MCF 10A (cell line): ENCODE data around the gene PRDM10. TPM values are rescaled to one million over a fixed set of nuclear protein-coding genes. Genes with fewer than 3 reads are reported as not detected.

Experiments
- BruUV-seq: library from RNA; stranded (reverse); fragments of 400-500 nt; replicated peaks from 2 replicates; lab custom pipeline; 2021; lab: Mats Ljungman, UMichigan
- CTCF ChIA-PET: fragments of 300-600 bp; sonication (Branson Sonifier 250); formaldehyde crosslinking; extraction: SDS; loops from one replicate; lab custom pipeline; 2021; ENCODE audit warnings: antibody characterized with exemption, inconsistent platforms; lab: Yijun Ruan, JAX
- POLR2A ChIA-PET: fragments of 300-600, 350-650 bp; sonication (Branson Sonifier 250); formaldehyde crosslinking; extraction: SDS; loops from one replicate; lab custom pipeline; 2020; ENCODE audit warnings: antibody characterized with exemption, inconsistent platforms; lab: Yijun Ruan, JAX
- DNase-seq: peaks from one replicate; pipeline ENCODE4 v3.0.0-alpha.2; 2018; ENCODE audit not compliant: unreplicated experiment
- H3K27ac Mint-ChIP-seq: one replicate; pipeline ENCODE4 v1.8.0; 2022; ENCODE audit warnings: mild to moderate bottlenecking, low read depth, mixed read lengths; ENCODE audit not compliant: unreplicated experiment
- H3K27me3 Mint-ChIP-seq: one replicate; pipeline ENCODE4 v1.8.0; 2022; ENCODE audit warnings: mixed read lengths; ENCODE audit not compliant: insufficient read depth, unreplicated experiment
- H3K36me3 Mint-ChIP-seq: one replicate; pipeline ENCODE4 v1.8.0; 2022; ENCODE audit warnings: mild to moderate bottlenecking, moderate library complexity, mixed read lengths; ENCODE audit not compliant: insufficient read depth, unreplicated experiment
- H3K4me1 Mint-ChIP-seq: one replicate; pipeline ENCODE4 v1.8.0; 2022; ENCODE audit warnings: mixed read lengths; ENCODE audit not compliant: insufficient read depth, unreplicated experiment
- H3K4me3 Mint-ChIP-seq: one replicate; pipeline ENCODE4 v1.8.0; 2022; ENCODE audit warnings: mild to moderate bottlenecking, moderate library complexity, mixed read lengths; ENCODE audit not compliant: unreplicated experiment
- H3K9me3 Mint-ChIP-seq: one replicate; pipeline ENCODE4 v1.8.0; 2022; ENCODE audit warnings: mixed read lengths; ENCODE audit not compliant: unreplicated experiment
- CTCF ChIP-seq: fragments of 200-600 bp; IDR thresholded peaks from one replicate; pipeline ENCODE4 v1.8.0; 2022; ENCODE audit warnings: antibody characterized with exemption, mild to moderate bottlenecking; ENCODE audit not compliant: unreplicated experiment
- intact Hi-C: fragments of 100-400 bp; cut with micrococcal nuclease; formaldehyde crosslinking; loops from 2 replicates; pipeline ENCODE4 v1.14.1; 2022
- total RNA-seq: library from RNA; stranded (reverse); gene quantifications from 2 replicates; pipeline ENCODE4 v1.2.3, GENCODE V29; 2022

Gene PRDM10
- total RNA-seq, 1 experiment from 2014 or later, result 5.1 TPM

DNA sequence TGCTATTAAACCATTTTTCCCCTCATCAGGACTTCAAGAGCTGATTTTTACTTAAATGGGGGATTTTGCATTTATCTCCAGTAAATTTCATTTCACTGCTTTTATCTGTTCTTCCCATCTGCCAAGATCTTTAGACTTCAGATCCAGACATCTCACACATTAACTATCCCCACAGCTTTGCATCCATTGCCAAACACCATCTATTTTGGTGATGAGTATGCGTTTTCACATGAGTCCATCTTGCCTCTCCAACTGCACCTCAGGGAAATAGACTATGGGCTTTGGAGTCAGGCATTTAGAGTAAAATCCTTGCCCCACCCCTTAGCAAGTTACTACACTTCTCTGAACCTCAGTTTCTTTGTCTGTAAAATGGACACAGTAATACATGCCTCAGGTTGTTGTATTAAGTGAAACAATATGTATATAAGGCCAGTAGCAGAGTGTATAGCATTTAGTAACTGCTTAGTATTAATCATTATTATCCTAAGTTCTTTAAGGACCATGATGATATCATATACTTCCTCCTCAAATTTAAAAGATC is 53.6 kb downstream of the PRDM10 start:
- no peak overlapping the region for H3K4me3 Mint-ChIP-seq
- H3K36me3 Mint-ChIP-seq, result peaks cover 23% of the 10 kb centered on the region
- no peak overlapping the region for H3K27ac Mint-ChIP-seq
- no peak for TF ChIP-seq CTCF
- intact Hi-C loops, result no loop called here
- no TSS peak for BruUV-seq
- no peaks in the 10 kb centered on the region for H3K27me3 Mint-ChIP-seq
- ChIA-PET CTCF (interaction anchor here (1.3 kb wide), 1 partner anchor 183 kb away, joined by 4 read pairs; no protein-coding TSS in a partner anchor), POLR2A (interaction anchor here (1.5 kb wide), 1 partner anchor 24 kb away, joined by 3 read pairs; no protein-coding TSS in a partner anchor)
- no peaks in the 10 kb centered on the region for H3K4me1 Mint-ChIP-seq
- no peaks in the 10 kb centered on the region for H3K9me3 Mint-ChIP-seq
- DNase-seq, result no peak

GRCh38 chr11:129947474-129947873 is 55.2 kb downstream of the PRDM10 start:
- no peak overlapping the region for H3K4me3 Mint-ChIP-seq
- DNase-seq, result no peak
- ChIA-PET POLR2A (interaction anchor here (0.5 kb wide), 1 partner anchor 151 kb away, joined by 3 read pairs; no protein-coding TSS in a partner anchor), CTCF (no interaction called here)
- TF ChIP-seq CTCF, result no peak
- H3K36me3 Mint-ChIP-seq, result peaks cover 27% of the 10 kb centered on the region
- intact Hi-C loops, result no loop called here
- no peak overlapping the region for H3K27ac Mint-ChIP-seq
- no peaks in the 10 kb centered on the region for H3K4me1 Mint-ChIP-seq
- no TSS peak for BruUV-seq
- H3K27me3 Mint-ChIP-seq, result no peaks in the 10 kb centered on the region
- no peaks in the 10 kb centered on the region for H3K9me3 Mint-ChIP-seq

DNA sequence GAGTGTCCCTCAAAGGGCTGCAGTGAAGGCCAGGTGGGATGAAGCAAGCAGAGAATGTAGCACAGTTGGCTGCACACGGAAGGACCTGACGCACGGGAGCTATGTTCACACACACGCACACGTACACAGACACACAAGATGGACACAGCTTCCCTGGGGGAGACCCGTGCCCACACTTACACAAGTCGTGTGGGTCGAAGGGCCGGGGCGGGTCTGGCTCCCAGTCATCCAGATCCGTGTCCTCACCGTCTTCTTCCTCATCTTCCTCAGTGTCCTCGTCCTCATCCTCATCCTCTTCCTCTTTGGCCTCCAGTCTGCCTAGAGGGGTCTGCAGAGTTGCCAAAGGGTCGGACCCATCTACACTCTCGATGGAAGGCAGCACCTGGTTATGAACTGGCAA is 55.7 kb downstream of the PRDM10 start:
- no peak overlapping the region for H3K4me3 Mint-ChIP-seq
- no peak for DNase-seq
- ChIA-PET CTCF (interaction anchor here (0.6 to 1.1 kb wide), 3 partner anchors 43 to 383 kb away, joined by 3 to 6 read pairs (median 3); no protein-coding TSS in a partner anchor), POLR2A (interaction anchor here (0.5 kb wide), 1 partner anchor 151 kb away, joined by 3 read pairs; no protein-coding TSS in a partner anchor)
- BruUV-seq, result no TSS peak
- H3K4me1 Mint-ChIP-seq, result no peaks in the 10 kb centered on the region
- intact Hi-C loops, result no loop called here
- peaks cover 25% of the 10 kb centered on the region for H3K36me3 Mint-ChIP-seq
- no peak overlapping the region for H3K27ac Mint-ChIP-seq
- no peaks in the 10 kb centered on the region for H3K27me3 Mint-ChIP-seq
- no peak for TF ChIP-seq CTCF
- H3K9me3 Mint-ChIP-seq, result no peaks in the 10 kb centered on the region

DNA sequence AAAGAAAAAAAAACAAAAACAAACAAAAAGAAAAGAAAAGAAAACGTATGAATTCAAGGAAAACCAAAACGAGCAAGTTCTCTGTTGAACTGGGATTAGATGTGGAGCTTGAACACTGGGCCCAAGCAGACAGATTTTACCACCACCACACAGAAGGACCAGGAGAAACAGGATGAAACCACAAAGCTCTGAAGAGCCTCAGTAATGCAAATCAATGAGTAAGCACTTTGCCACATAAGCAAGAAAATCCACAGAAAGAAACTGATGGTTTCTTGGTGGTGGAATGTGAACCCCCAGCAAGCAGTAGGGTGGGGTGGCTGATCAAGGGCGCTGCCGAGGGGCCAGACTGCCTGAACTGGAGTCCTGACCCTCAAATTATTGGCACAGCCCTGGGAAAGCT is 56.4 kb downstream of the PRDM10 start:
- Mint-ChIP-seq H3K4me3 (no peak overlapping the region), H3K4me1 (no peaks in the 10 kb centered on the region), H3K27ac (no peak overlapping the region), H3K9me3 (no peaks in the 10 kb centered on the region), H3K36me3 (peaks cover 25% of the 10 kb centered on the region), H3K27me3 (no peaks in the 10 kb centered on the region)
- DNase-seq, result no peak
- no TSS peak for BruUV-seq
- ChIA-PET POLR2A (no interaction called here), CTCF (interaction anchor here (0.7 to 1.1 kb wide), 2 partner anchors 180 to 186 kb away, joined by 4 to 6 read pairs; no protein-coding TSS in a partner anchor)
- TF ChIP-seq CTCF, result no peak
- intact Hi-C loops, result no loop called here
